ENCODE data around the gene SOX4. TPM values are rescaled to one million over a fixed set of nuclear protein-coding genes. Genes with fewer than 3 reads are reported as not detected.

SOX4 gene
- total and polyA plus RNA-seq, 2 experiments from 2014 or later = 4.5 to 6.3 TPM

GRCh38 chr6:21639316-21639715 is 45.8 kb downstream of the SOX4 start:
- Histone ChIP-seq H3K4me1 (ENCODE audit: insufficient read depth) (peaks cover 17% of the 10 kb centered on the region), H3K36me3 (ENCODE audit: low read depth) (no peaks in the 10 kb centered on the region), H4K20me1 (ENCODE audit: insufficient read depth) (no peaks in the 10 kb centered on the region), H3K9me2 (ENCODE audit: insufficient read depth) (no peaks in the 10 kb centered on the region), H2AFZ (no peak overlapping the region), H3F3A (ENCODE audit: insufficient read depth) (peaks cover 11% of the 10 kb centered on the region; the same call in 1 of the 2 replicates), H3K4me3 (no peak overlapping the region), H3K9me3 (ENCODE audit: low read depth) (no peaks in the 10 kb centered on the region), H3K27me3 (replicated peaks; ENCODE audit: insufficient read depth) (no peaks in the 10 kb centered on the region), H3K9ac (no peak overlapping the region), H3K79me2 (ENCODE audit: insufficient read depth) (no peaks in the 10 kb centered on the region), H3K4me2 (ENCODE audit: unreplicated experiment) (no peak overlapping the region), H3K27ac (no peak overlapping the region)
- DNase-seq = no peak
- 86 to 93% methylated on average over 5 of the region's 5 CpGs for WGBS, 2 experiments (ENCODE audit: low coverage in 1 of 2, low lambda C conversion rate in 2 of 2, missing lambda C conversion rate in 2 of 2)
- in situ Hi-C loops (cut with MboI) = no loop called here
- no peak for TF ChIP-seq EZH2 (IDR thresholded peaks at IDR 0.05; ENCODE audit: insufficient read depth, poor library complexity, severe bottlenecking)
- no peak for TF ChIP-seq EZH2phosphoT487 (IDR thresholded peaks at IDR 0.05; ENCODE audit: insufficient read depth, low read depth)

Small RNA genes within 50 kb of the gene (small RNA-seq; reads per million reads assigned to genes)
- gene BOLA2P3 (ENCODE audit: low read depth, low replicate concordance) = not detected
